B cell (primary cell): ENCODE results near the gene CASZ1. TPM values are rescaled to one million over a fixed set of nuclear protein-coding genes. Genes with fewer than 3 reads are reported as not detected.
A peak's percentile ranks its signal among the peaks of the same experiment; 100 is the strongest.

Experiments used
- ATAC-seq: fragments of 200-7000 bp; cut with Tn5 transposase; one replicate; pipeline ENCODE4 v1.10.0; 2021; ENCODE audit warnings: low read depth, mild to moderate bottlenecking, moderate number of reproducible peaks, moderate library complexity
- CTCF ChIA-PET: fragments of 350-600 bp; sonication (Branson Sonifier 250); formaldehyde crosslinking; loops from one replicate; lab custom pipeline; 2021; ENCODE audit warnings: antibody characterized with exemption, inconsistent platforms; lab: Charles Lee
- POLR2A ChIA-PET: fragments of 350-600 bp; sonication (Branson Sonifier 250); formaldehyde crosslinking; loops from one replicate; lab custom pipeline; 2021; ENCODE audit warnings: antibody characterized with exemption; lab: Charles Lee
- DNase-seq: peaks from one replicate; pipeline ENCODE4 v3.0.0; 2013
- H2AFZ ChIP-seq: 2 replicates; pipeline ENCODE4 v1.6.1; 2012; ENCODE audit warnings: mild to moderate bottlenecking, low read depth, low read length; ENCODE audit not compliant: insufficient read depth, poor library complexity, severe bottlenecking
- H3K27ac ChIP-seq, 2 donors: 1 replicate in 1 of 2; 2 replicates in 1 of 2; pipeline ENCODE4 v1.5.1; 2012 to 2013; ENCODE audit warnings: low read length in 2 of 2, mild to moderate bottlenecking in 2 of 2, moderate library complexity in 1 of 2
- H3K27me3 ChIP-seq, 4 experiments: fragments of 200-600 bp in 1 of 4; sonication (generic) in 1 of 4; replicated peaks in 1 of 4; 1 replicate in 2 of 4; 2 replicates in 2 of 4; pipeline versions ENCODE4 v1.6.1 to v1.7.0; 2013 to 2016; ENCODE audit warnings: low read length in 3 of 4, mild to moderate bottlenecking in 2 of 4, mixed read lengths in 1 of 4, moderate library complexity in 1 of 4; ENCODE audit not compliant: insufficient read depth in 4 of 4, control insufficient read depth in 3 of 4; ENCODE audit errors: control extremely low read depth in 1 of 4
- H3K36me3 ChIP-seq, 2 experiments: replicated peaks in 1 of 2; 1 replicate in 1 of 2; 2 replicates in 1 of 2; pipeline versions ENCODE4 v1.6.1 to v1.7.1; 2013; ENCODE audit warnings: low read length in 1 of 2; ENCODE audit not compliant: insufficient read depth in 2 of 2, control insufficient read depth in 1 of 2; ENCODE audit errors: control extremely low read depth in 1 of 2, extremely low read depth in 1 of 2
- H3K4me1 ChIP-seq, 2 donors: fragments of 200-600 bp in 1 of 2; sonication (generic) in 1 of 2; 1 replicate in 1 of 2; 2 replicates in 1 of 2; pipeline versions ENCODE4 v1.5.1 to v1.6.1; 2013 to 2017; ENCODE audit warnings: low read length in 2 of 2; ENCODE audit not compliant: control insufficient read depth in 2 of 2, insufficient read depth in 2 of 2
- H3K4me2 ChIP-seq: replicated peaks from 2 replicates; pipeline ENCODE3; 2012; ENCODE audit warnings: mild to moderate bottlenecking, low read depth, low read length; ENCODE audit not compliant: poor library complexity, severe bottlenecking
- H3K4me3 ChIP-seq, 5 experiments: fragments of 200-600 bp in 1 of 5; sonication (generic) in 1 of 5; 1 replicate in 3 of 5; 2 replicates in 2 of 5; pipeline versions ENCODE4 v1.5.1 to v1.7.0; 2011 to 2016; ENCODE audit warnings: low read length in 4 of 5, mild to moderate bottlenecking in 4 of 5, low read depth in 2 of 5, control low read depth in 1 of 5, moderate library complexity in 1 of 5; ENCODE audit not compliant: insufficient read depth in 1 of 5; ENCODE audit errors: control extremely low read depth in 1 of 5, extremely low read depth in 1 of 5
- H3K79me2 ChIP-seq: fragments of 200-600 bp; sonication (generic); one replicate; pipeline ENCODE4 v1.6.0; 2016; ENCODE audit warnings: low read length; ENCODE audit not compliant: control insufficient read depth, insufficient read depth
- H3K9ac ChIP-seq: fragments of 200-600 bp; sonication (generic); 2 replicates; pipeline ENCODE4 v1.6.1; 2017; ENCODE audit warnings: mild to moderate bottlenecking, low read length, moderate library complexity
- H3K9me3 ChIP-seq, 3 donors: one replicate each; pipeline versions ENCODE4 v1.6.1 to v1.7.1; 2013; ENCODE audit warnings: low read length in 2 of 3; ENCODE audit not compliant: control insufficient read depth in 2 of 3, insufficient read depth in 1 of 3; ENCODE audit errors: control extremely low read depth in 1 of 3
- H4K20me1 ChIP-seq: 2 replicates; pipeline ENCODE4 v1.6.0; 2012; ENCODE audit warnings: mild to moderate bottlenecking, low read length; ENCODE audit not compliant: insufficient read depth, control insufficient read depth, poor library complexity, severe bottlenecking
- H3K27ac Mint-ChIP-seq: one replicate; pipeline ENCODE4 v1.8.0; 2021; ENCODE audit warnings: mixed read lengths
- H3K27me3 Mint-ChIP-seq: one replicate; pipeline ENCODE4 v1.8.0; 2021; ENCODE audit warnings: mixed read lengths
- H3K4me1 Mint-ChIP-seq: one replicate; pipeline ENCODE4 v1.8.0; 2021; ENCODE audit warnings: mixed read lengths
- H3K4me3 Mint-ChIP-seq: one replicate; pipeline ENCODE4 v1.8.0; 2021; ENCODE audit warnings: mixed read lengths
- H3K9me3 Mint-ChIP-seq: one replicate; pipeline ENCODE4 v1.8.0; 2022; ENCODE audit warnings: mixed read lengths; ENCODE audit not compliant: insufficient read depth
- CTCF ChIP-seq: fragments of 200-600 bp; IDR thresholded peaks from one replicate; pipeline ENCODE4 v1.8.0; 2022; ENCODE audit warnings: antibody characterized with exemption, mild to moderate bottlenecking
- EZH2 ChIP-seq: IDR thresholded peaks from 2 replicates; pipeline ENCODE4 v1.6.1; 2012; ENCODE audit warnings: borderline replicate concordance, low read depth, mild to moderate bottlenecking, moderate library complexity, low read length; ENCODE audit not compliant: insufficient read depth, poor library complexity, severe bottlenecking
- WGBS: methylation state at CpG from one replicate; pipeline ENCODE4 v1.1.5; 2013; ENCODE audit warnings: missing lambda C conversion rate; ENCODE audit not compliant: insufficient coverage; 5-methylcytosine and 5-hydroxymethylcytosine counted together
- intact Hi-C: fragments of 100-400 bp; cut with micrococcal nuclease; formaldehyde crosslinking; loops from one replicate; pipeline ENCODE4 v1.10.0; 2022
- polyA plus RNA-seq: library from polyadenylated mRNA; depleted of rRNA; stranded (reverse); fragments of >200 nt; gene quantifications from 2 replicates; pipeline ENCODE4 v1.2.3, GENCODE V29; 2012
- total RNA-seq, 2 donors: library from RNA; stranded (reverse); fragments of 120-200 nt in 1 of 2; gene quantifications; 1 replicate in 1 of 2; 2 replicates in 1 of 2; pipeline versions ENCODE4 v1.2.3 to v1.2.4, GENCODE V29; 2013 to 2022

Gene CASZ1
- total and polyA plus RNA-seq, 2 donors (not counting 1 experiment from before 2014, with no cell fraction given), result 9.5 to 27.2 TPM

GRCh38 chr1:10787286-10787685 lies 9.2 kb downstream of the CASZ1 start:
- DNase-seq (no peak), ATAC-seq (no peak)
- H3K9ac ChIP-seq, result no peak overlapping the region
- CTCF ChIA-PET, result no interaction called here
- H3K4me2 ChIP-seq, result no peak overlapping the region
- H3K79me2 ChIP-seq, result no peaks in the 10 kb centered on the region
- no peaks in the 10 kb centered on the region for H3K36me3 ChIP-seq
- H3K4me3 ChIP-seq, result no peak overlapping the region
- Mint-ChIP-seq H3K4me3 (no peak overlapping the region), H3K4me1 (no peaks in the 10 kb centered on the region), H3K9me3 (no peaks in the 10 kb centered on the region), H3K27me3 (peaks cover 23% of the 10 kb centered on the region), H3K27ac (no peak overlapping the region)
- H3K27me3 ChIP-seq, result peaks cover 0 to 16% (median 8%) of the 10 kb centered on the region in 4 experiments
- no peak overlapping the region for H3K27ac ChIP-seq
- POLR2A ChIA-PET, result no interaction called here
- H3K4me1 ChIP-seq, result no peaks in the 10 kb centered on the region
- intact Hi-C loops, result no loop called here
- WGBS, result 93% methylated on average over 17 of the region's 21 CpGs
- no peaks in the 10 kb centered on the region for H4K20me1 ChIP-seq
- H3K9me3 ChIP-seq, result no peaks in the 10 kb centered on the region
- no peak overlapping the region for H2AFZ ChIP-seq
- TF ChIP-seq EZH2 (no peak), CTCF (no peak)

- Histone ChIP-seq H3K9ac (no peak overlapping the region), H3K4me3 (no peak overlapping the region), H4K20me1 (no peaks in the 10 kb centered on the region), H3K4me2 (no peak overlapping the region), H3K36me3 (no peaks in the 10 kb centered on the region), H3K27ac (no peak overlapping the region), H3K4me1 (no peaks in the 10 kb centered on the region), H3K9me3 (no peaks in the 10 kb centered on the region), H3K79me2 (no peaks in the 10 kb centered on the region), H3K27me3 (peaks cover 0 to 13% (median under 1%) of the 10 kb centered on the region in 4 experiments), H2AFZ (no peak overlapping the region)
- H3K4me1 Mint-ChIP-seq, result no peaks in the 10 kb centered on the region
- DNase-seq, result no peak
- ATAC-seq, result no peak
- WGBS, result 93% methylated on average over 28 of the region's 30 CpGs
- H3K27ac Mint-ChIP-seq, result peak overlapping the region; percentile 37
- H3K27me3 Mint-ChIP-seq, result peaks cover 22% of the 10 kb centered on the region
- intact Hi-C loops, result no loop called here
- TF ChIP-seq EZH2, result no peak
- no peak for TF ChIP-seq CTCF
- H3K9me3 Mint-ChIP-seq, result no peaks in the 10 kb centered on the region
- CTCF ChIA-PET, result no interaction called here
- H3K4me3 Mint-ChIP-seq, result no peak overlapping the region
- POLR2A ChIA-PET, result no interaction called here
Observed at GRCh38 chr1:10785728-10786638, 10.5 kb downstream of the CASZ1 start.
